ENCODE results near the gene ZNF684. TPM values are rescaled to one million over a fixed set of nuclear protein-coding genes. Genes with fewer than 3 reads are reported as not detected.
A peak's percentile ranks its signal among the peaks of the same experiment; 100 is the strongest.

The ZNF684 gene
- total and polyA plus RNA-seq, 9 of the 15 experiments (the other 6 are each of a cell fraction or from before 2014, with no cell fraction given): 4.8 to 8.8 (median 5.5) TPM

- TF ChIP-seq, protein P1, sequence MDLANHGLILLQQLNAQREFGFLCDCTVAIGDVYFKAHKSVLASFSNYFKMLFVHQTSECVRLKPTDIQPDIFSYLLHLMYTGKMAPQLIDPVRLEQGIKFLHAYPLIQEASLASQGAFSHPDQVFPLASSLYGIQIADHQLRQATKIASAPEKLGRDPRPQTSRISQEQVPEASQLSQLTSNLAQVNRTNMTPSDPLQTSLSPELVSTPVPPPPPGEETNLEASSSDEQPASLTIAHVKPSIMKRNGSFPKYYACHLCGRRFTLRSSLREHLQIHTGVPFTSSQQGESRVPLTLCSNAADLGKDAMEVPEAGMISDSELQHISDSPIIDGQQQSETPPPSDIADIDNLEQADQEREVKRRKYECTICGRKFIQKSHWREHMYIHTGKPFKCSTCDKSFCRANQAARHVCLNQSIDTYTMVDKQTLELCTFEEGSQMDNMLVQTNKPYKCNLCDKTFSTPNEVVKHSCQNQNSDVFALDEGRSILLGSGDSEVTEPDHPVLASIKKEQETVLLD (IDR thresholded peaks at IDR 0.05): 0 out of 2 replicates have a peak, but pooled peaks have one; percentile 38
- TF ChIP-seq ZNF76 (CRISPR knock-in tag; IDR thresholded peaks at IDR 0.05; ENCODE audit: borderline replicate concordance) (no peak), MEIS2 (IDR thresholded peaks at IDR 0.05; ENCODE audit: partially characterized antibody) (no peak), ZC3H8 (IDR thresholded peaks at IDR 0.05) (0 out of 2 replicates have a peak, but pooled peaks have one; percentile 51), MXI1 (IDR thresholded peaks at IDR 0.05; ENCODE audit: low read depth, low read length) (no peak), SNRNP70 (optimal IDR thresholded peaks at IDR 0.05; ENCODE audit: low read depth, low read length) (no peak), NFRKB (IDR thresholded peaks at IDR 0.05; ENCODE audit: low read depth) (peak; percentile 79), CSDE1 (IDR thresholded peaks at IDR 0.05) (0 out of 4 replicates have a peak, but pooled peaks of 1 of the 2 experiments have one; percentile 22), EZH2 (IDR thresholded peaks at IDR 0.05; ENCODE audit: borderline replicate concordance, low read depth, low read length) (no peak), GATAD2B (IDR thresholded peaks at IDR 0.05; ENCODE audit: borderline replicate concordance) (no peak), ETS1 (conservative IDR thresholded peaks at IDR 0.05; ENCODE audit: control insufficient read depth, low read depth, low read length) (no peak), CEBPB (tag; IDR thresholded peaks at IDR 0.05) (peak; percentile 68), NONO (IDR thresholded peaks at IDR 0.05; ENCODE audit: low read depth in 2 of 2, low read length in 1 of 2) (no peak), MIER1 (IDR thresholded peaks at IDR 0.05; ENCODE audit: low read depth) (no peak; the same call in 1 of the 2 replicates), SRSF7 (optimal IDR thresholded peaks at IDR 0.05; ENCODE audit: low read depth, low read length) (no peak), SRF (CRISPR knock-in tag; IDR thresholded peaks at IDR 0.05) (no peak), KAT8 (IDR thresholded peaks at IDR 0.05; ENCODE audit: low read depth) (0 out of 2 replicates have a peak, but pooled peaks have one; percentile 42), CBX2 (IDR thresholded peaks at IDR 0.05; ENCODE audit: insufficient read depth, low read length, poor library complexity, severe bottlenecking) (no peak), KLF16 (IDR thresholded peaks at IDR 0.05) (no peak), CHCHD3 (CRISPR knock-in tag; IDR thresholded peaks at IDR 0.05) (no peak)
- TF ChIP-seq, protein P2, sequence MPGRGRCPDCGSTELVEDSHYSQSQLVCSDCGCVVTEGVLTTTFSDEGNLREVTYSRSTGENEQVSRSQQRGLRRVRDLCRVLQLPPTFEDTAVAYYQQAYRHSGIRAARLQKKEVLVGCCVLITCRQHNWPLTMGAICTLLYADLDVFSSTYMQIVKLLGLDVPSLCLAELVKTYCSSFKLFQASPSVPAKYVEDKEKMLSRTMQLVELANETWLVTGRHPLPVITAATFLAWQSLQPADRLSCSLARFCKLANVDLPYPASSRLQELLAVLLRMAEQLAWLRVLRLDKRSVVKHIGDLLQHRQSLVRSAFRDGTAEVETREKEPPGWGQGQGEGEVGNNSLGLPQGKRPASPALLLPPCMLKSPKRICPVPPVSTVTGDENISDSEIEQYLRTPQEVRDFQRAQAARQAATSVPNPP (IDR thresholded peaks at IDR 0.05; ENCODE audit: borderline replicate concordance, insufficient read depth, insufficient read length): no peak
- TF ChIP-seq, protein P3, sequence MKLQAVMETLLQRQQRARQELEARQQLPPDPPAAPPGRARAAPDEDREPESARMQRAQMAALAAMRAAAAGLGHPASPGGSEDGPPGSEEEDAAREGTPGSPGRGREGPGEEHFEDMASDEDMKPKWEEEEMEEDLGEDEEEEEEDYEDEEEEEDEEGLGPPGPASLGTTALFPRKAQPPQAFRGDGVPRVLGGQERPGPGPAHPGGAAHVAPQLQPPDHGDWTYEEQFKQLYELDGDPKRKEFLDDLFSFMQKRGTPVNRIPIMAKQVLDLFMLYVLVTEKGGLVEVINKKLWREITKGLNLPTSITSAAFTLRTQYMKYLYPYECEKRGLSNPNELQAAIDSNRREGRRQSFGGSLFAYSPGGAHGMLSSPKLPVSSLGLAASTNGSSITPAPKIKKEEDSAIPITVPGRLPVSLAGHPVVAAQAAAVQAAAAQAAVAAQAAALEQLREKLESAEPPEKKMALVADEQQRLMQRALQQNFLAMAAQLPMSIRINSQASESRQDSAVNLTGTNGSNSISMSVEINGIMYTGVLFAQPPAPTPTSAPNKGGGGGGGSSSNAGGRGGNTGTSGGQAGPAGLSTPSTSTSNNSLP (IDR thresholded peaks at IDR 0.05; ENCODE audit: borderline replicate concordance, low read depth, low read length): no peak
Observed at GRCh38 chr1:40530735-40531380, 579 bp upstream of the ZNF684 start (continued).

All from K562 (cell line).